Measurements from ENCODE around the gene MAGEB2.

The MAGEB2 gene

DNA sequence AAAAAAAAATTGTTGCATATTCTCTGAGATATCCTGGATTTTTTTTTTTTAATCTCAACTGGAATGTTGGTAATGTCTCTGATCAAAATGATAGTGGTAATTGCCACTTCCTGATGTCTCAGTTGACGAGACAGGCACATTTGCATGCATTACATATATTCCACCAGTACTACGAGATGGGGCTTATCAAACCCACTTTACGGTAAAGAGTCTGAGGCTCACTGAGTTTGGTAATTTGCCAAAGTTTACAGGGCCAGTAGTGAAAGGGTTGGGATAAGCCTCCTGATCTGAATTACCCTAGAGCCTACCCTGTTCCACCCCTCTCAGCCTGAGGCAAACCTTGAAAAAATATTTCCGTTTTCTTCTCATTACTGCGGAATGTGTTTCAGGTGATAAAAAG is 5.3 kb downstream of the MAGEB2 start:
- Histone ChIP-seq H2AFZ (ENCODE audit: low read length) (no peak overlapping the region), H3K9me3 (ENCODE audit: insufficient read depth, low read depth, low read length) (no peaks in the 10 kb centered on the region), H3K9ac (ENCODE audit: low read depth, low read length, poor library complexity, severe bottlenecking) (no peak overlapping the region), H3K4me2 (ENCODE audit: low read depth, low read length, poor library complexity, severe bottlenecking) (no peak overlapping the region), H4K20me1 (ENCODE audit: insufficient read depth, low read length, poor library complexity, severe bottlenecking) (no peaks in the 10 kb centered on the region), H3F3A (ENCODE audit: low read depth) (no peaks in the 10 kb centered on the region), H3K79me2 (ENCODE audit: insufficient read depth, low read length) (no peaks in the 10 kb centered on the region), H3K36me3 (ENCODE audit: insufficient read depth, low read length) (no peaks in the 10 kb centered on the region), H3K4me3 (ENCODE audit: low read length, poor library complexity, severe bottlenecking) (no peak overlapping the region), H3K9me2 (replicated peaks; ENCODE audit: low read depth, low read length) (no peaks in the 10 kb centered on the region), H3K4me1 (ENCODE audit: insufficient read depth, low read length, poor library complexity, severe bottlenecking) (peaks cover 16% of the 10 kb centered on the region), H3K27me3 (ENCODE audit: insufficient read depth, low read length, poor library complexity, severe bottlenecking) (no peaks in the 10 kb centered on the region)
- TF ChIP-seq, protein P1, sequence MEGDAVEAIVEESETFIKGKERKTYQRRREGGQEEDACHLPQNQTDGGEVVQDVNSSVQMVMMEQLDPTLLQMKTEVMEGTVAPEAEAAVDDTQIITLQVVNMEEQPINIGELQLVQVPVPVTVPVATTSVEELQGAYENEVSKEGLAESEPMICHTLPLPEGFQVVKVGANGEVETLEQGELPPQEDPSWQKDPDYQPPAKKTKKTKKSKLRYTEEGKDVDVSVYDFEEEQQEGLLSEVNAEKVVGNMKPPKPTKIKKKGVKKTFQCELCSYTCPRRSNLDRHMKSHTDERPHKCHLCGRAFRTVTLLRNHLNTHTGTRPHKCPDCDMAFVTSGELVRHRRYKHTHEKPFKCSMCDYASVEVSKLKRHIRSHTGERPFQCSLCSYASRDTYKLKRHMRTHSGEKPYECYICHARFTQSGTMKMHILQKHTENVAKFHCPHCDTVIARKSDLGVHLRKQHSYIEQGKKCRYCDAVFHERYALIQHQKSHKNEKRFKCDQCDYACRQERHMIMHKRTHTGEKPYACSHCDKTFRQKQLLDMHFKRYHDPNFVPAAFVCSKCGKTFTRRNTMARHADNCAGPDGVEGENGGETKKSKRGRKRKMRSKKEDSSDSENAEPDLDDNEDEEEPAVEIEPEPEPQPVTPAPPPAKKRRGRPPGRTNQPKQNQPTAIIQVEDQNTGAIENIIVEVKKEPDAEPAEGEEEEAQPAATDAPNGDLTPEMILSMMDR (conservative IDR thresholded peaks at IDR 0.05; ENCODE audit: low read length), result no peak
- TF ChIP-seq EZH2phosphoT487 (IDR thresholded peaks at IDR 0.05; ENCODE audit: borderline replicate concordance), result no peak

DNA sequence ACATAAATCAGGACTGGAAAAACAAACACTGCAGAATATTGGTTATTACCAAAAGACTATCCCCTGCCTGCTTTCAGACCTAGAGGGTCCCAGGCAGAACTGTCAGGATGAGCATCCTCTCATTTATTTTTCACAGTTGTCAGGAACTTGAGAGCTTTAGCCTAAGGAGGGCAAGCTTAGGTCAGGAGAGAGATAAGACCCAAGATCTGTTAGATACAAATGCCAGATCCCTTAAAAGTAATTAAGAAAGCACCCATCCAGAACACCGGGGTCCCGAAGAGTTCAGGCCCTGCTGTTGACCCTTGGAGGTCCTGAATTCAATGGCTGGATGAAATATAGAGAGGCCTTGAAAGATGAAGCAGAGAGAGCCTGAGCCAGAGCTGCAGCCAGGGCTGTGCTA is 9.2 kb downstream of the MAGEB2 start:
- H3K36me3 ChIP-seq (ENCODE audit: insufficient read depth, low read length), result no peaks in the 10 kb centered on the region
- no peaks in the 10 kb centered on the region for H4K20me1 ChIP-seq (ENCODE audit: insufficient read depth, low read length, poor library complexity, severe bottlenecking)
- no peaks in the 10 kb centered on the region for H3K27me3 ChIP-seq (ENCODE audit: insufficient read depth, low read length, poor library complexity, severe bottlenecking)
- TF ChIP-seq, protein P1 (conservative IDR thresholded peaks at IDR 0.05; ENCODE audit: low read length), result no peak
- TF ChIP-seq EZH2phosphoT487 (IDR thresholded peaks at IDR 0.05; ENCODE audit: borderline replicate concordance), result no peak
- H3K4me3 ChIP-seq (ENCODE audit: low read length, poor library complexity, severe bottlenecking), result no peak overlapping the region
- H3K9ac ChIP-seq (ENCODE audit: low read depth, low read length, poor library complexity, severe bottlenecking), result no peak overlapping the region
- H2AFZ ChIP-seq (ENCODE audit: low read length), result no peak overlapping the region
- H3K9me2 ChIP-seq (replicated peaks; ENCODE audit: low read depth, low read length), result no peaks in the 10 kb centered on the region
- H3K9me3 ChIP-seq (ENCODE audit: insufficient read depth, low read depth, low read length), result no peaks in the 10 kb centered on the region
- H3K4me1 ChIP-seq (ENCODE audit: insufficient read depth, low read length, poor library complexity, severe bottlenecking), result no peaks in the 10 kb centered on the region
- H3K79me2 ChIP-seq (ENCODE audit: insufficient read depth, low read length), result no peaks in the 10 kb centered on the region
- no peak overlapping the region for H3K4me2 ChIP-seq (ENCODE audit: low read depth, low read length, poor library complexity, severe bottlenecking)
- H3F3A ChIP-seq (ENCODE audit: low read depth), result no peaks in the 10 kb centered on the region

DNA sequence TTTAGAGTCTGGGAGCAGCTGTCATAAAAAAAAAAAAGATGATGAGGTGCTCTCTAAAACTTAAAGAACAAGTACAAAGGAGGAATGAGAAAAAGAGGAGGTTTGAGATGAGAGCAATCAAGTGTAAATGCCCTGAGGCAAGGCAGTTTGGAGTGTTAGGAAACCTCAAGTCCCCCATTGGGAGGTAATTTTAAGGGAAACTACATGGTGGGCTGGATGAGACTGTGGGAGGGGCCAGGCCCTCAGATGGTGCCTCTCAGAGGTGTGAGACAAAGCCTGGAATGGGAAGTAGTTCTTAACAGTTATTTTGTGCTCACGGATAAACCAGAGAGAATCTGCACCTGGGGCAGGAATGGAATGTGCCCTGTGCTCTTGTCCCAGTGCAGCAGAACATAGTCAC is 13.2 kb downstream of the MAGEB2 start:
- H4K20me1 ChIP-seq (ENCODE audit: insufficient read depth, low read length, poor library complexity, severe bottlenecking), result no peaks in the 10 kb centered on the region
- H3K36me3 ChIP-seq (ENCODE audit: insufficient read depth, low read length), result no peaks in the 10 kb centered on the region
- no peaks in the 10 kb centered on the region for H3K9me3 ChIP-seq (ENCODE audit: insufficient read depth, low read depth, low read length)
- no peak overlapping the region for H3K9ac ChIP-seq (ENCODE audit: low read depth, low read length, poor library complexity, severe bottlenecking)
- H2AFZ ChIP-seq (ENCODE audit: low read length), result no peak overlapping the region
- no peaks in the 10 kb centered on the region for H3K27me3 ChIP-seq (ENCODE audit: insufficient read depth, low read length, poor library complexity, severe bottlenecking)
- no peaks in the 10 kb centered on the region for H3K4me1 ChIP-seq (ENCODE audit: insufficient read depth, low read length, poor library complexity, severe bottlenecking)
- H3K79me2 ChIP-seq (ENCODE audit: insufficient read depth, low read length), result no peaks in the 10 kb centered on the region
- H3K4me2 ChIP-seq (ENCODE audit: low read depth, low read length, poor library complexity, severe bottlenecking), result no peak overlapping the region
- H3F3A ChIP-seq (ENCODE audit: low read depth), result no peaks in the 10 kb centered on the region
- no peaks in the 10 kb centered on the region for H3K9me2 ChIP-seq (replicated peaks; ENCODE audit: low read depth, low read length)
- no peak overlapping the region for H3K4me3 ChIP-seq (ENCODE audit: low read length, poor library complexity, severe bottlenecking)
- TF ChIP-seq, protein P1 (conservative IDR thresholded peaks at IDR 0.05; ENCODE audit: low read length), result no peak
- no peak for TF ChIP-seq EZH2phosphoT487 (IDR thresholded peaks at IDR 0.05; ENCODE audit: borderline replicate concordance)

Measured in Loucy (cell line).